SKM-1 treated with dmso at 0.1 percent for 144 hours (cell line): ENCODE data around the gene ASGR2.
"Not testable (repeated sequence)": the region's sequence is repeated elsewhere in the genome, so short reads cannot be mapped to it uniquely, and the experiment has no call there.

ENCODE experiments used
- DNase-seq: peaks from one replicate; lab custom pipeline; 2025; ENCODE audit not compliant: unreplicated experiment; lab: John Stamatoyannopoulos, UW

Gene ASGR2

DNA sequence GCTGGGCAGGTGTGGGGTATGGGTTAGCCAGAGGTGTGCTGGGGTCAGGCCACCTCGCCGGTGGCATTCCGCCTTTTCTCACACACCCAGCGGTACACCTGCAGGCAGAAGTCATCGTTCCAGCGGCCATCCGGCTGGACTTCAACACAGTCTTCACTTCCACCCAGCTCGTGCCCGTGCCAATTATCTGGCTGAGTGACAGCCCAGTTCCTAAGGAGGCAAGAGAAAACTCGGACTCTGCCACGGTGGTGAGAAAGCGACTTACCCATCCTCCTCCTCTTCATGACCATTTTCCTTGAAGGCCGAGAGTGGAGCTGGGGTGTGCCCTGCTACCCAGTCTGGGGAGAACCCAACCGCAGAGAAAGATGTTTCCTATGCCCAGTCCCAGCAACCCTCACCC, 13.1 kb downstream of the ASGR2 start:
- no peak for DNase-seq

DNA sequence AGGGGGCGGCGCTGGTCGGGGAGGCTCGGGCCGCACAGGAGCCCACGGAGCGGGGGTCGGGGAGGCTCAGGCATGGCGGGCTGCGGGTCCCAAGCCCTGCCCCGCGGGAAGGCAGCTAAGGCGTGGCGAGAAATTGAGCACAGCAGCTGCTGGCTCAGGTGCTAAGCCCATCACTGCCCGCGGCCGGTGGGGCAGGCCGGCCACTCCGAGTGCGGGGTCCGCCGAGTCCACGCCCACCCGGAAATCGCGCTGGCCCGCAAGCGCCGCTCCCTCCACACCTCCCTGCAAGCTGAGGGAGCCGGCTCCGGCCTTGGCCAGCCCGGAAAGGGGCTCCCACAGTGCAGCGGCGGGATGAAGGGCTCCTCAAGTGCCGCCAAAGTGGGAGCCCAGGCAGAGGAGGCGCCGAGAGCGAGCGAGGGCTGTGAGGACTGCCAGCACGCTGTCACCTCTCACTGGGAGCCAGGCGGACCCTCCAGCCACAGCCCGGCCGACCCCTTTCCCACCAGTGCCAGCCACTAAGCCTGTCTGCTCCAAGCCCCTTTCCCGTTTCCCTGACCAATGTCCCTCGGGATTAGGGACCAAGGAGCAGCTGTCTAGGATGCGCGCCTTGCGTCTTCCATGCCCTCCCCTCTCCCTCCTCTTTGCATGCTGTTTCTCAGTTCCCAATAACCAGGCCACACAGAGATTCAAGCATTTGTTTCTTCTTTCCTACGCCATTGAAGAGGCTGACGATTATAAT, 13.8 kb downstream of the ASGR2 start:
- DNase-seq = not testable (repeated sequence)

DNA sequence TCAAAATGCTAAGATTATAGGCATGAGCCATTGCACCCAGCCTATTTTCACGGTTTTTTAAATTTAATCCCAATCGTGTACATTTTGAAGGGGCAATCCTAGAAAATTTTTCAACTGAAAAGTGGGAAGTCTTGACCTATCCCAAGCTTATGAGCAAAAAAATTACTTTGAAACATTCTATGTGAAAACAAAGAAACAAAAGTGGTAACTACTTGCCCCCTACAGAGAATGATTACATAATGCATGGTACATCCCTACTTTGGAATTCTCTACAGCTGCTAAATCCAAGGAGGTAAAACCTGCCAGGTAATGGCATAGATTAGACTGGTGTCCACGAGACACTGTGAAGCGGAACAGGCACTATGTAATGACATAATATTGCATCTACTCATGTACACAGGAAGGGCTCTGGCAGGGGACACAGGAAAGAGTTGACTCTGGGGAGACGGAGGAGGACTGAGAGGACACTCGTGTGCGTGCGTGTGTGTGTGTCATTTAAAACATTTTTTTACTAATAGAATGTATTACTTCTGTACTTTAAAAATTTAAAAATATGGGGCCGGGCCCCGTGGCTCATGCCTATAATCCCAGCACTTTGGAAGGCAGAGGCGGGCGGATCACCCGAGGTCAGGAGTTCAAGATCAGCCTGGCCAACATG, 15.7 kb downstream of the ASGR2 start:
- DNase-seq = no peak

DNA sequence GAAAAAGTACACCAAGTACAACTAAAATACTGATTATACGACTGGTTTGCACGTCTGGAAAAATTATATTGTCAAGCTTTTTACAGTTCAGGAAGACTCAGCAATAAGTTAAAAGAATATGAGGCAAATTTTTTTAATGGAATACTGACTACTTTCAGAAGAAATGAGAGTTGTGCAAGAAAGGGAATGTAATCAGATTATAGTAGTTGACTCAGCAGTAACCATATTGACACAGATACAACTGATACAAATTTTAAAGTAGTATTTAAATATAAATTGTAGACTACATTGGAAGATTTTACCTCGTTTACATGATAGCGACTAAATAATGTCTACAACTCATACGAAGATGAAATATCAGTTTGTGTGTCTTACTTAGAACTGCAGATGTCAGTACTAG, 16.7 kb downstream of the ASGR2 start:
- no peak for DNase-seq

DNA sequence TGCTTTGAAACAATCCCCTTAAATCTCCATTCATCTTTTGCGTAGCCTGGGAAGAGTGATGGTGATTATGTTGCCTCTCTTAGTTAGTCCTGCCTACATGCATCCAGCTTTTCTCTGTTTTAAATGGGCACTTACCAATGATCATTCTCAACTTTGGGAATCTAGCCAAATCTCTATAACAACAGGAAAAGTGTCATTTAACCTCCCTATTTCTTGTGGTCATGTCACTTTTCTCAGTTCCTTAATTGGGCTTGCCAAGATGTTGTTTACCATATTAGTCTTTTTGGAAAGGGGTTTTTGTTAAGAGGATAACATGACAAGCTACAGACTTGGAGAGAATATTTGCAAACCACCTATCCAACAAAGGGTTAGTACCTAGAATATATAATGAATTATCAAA, 19.0 kb downstream of the ASGR2 start:
- no peak for DNase-seq

DNA sequence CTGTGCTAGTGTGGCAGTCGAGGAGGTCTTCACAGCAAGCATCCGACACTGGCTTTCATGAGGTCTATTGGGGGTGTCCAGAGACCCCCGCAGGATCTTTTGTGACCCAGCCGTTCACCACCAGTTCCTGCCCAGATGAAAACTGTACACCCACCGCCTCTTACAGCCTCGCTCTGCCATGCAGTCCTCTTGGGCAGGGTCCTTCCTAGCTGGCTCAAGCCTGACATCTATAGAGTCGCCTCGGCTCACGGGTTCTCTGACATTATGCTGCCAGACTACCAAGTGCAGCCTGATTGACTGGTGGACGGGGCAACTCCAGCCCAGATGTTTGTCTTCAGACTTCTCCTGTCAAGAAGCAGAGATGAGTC, 20.0 kb downstream of the ASGR2 start:
- no peak for DNase-seq

DNA sequence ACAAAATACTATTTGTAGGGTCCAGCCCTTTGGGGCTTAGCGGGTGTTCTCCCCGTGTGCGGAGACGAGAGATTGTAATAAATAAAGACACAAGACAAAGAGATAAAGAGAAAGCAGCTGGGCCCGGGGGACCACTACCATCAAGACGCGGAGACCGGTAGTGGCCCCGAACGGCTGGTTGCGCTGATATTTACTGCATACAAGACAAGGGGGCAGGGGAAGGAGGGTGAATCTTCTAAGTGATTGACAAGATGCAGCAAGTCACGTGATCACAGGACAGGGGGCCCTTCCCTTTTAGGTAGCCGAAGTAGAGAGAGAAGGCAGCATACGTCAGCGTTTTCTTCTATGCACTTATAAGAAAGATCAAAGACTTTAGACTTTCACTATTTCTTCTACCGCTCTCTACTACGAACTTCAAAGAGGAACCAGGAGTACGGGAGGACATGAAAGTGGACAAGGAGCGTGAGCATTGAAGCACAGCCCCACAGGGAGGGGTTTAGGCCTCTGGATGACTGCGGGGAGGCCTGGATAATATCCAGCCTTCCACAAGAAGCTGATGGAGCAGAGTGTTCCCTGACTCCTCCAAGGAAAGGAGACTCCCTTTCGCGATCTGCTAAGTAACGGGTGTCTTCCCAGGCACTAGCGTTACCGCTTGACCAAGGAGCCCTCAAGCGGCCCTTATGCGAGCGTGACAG, 23.2 kb downstream of the ASGR2 start:
- DNase-seq = not testable (repeated sequence)

DNA sequence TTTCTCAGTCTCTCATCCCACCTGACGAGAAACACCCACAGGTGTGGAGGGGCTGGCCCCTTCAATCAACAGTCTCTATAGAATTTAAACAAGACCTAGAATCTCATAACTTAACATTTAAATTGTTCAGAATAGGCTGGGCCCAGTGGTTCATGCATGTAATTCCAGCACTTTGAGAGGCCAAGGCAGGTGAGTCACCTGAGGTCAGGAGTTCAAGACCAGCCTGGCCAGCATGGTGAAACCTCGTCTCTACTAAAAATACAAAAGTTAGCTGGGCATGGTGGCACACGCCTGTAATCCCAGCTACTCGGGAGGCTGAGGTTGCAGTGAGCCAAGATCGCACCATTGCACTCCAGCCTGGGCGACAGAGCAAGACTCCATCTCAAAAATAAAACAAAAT, 25.1 kb downstream of the ASGR2 start:
- DNase-seq = not testable (repeated sequence)

DNA sequence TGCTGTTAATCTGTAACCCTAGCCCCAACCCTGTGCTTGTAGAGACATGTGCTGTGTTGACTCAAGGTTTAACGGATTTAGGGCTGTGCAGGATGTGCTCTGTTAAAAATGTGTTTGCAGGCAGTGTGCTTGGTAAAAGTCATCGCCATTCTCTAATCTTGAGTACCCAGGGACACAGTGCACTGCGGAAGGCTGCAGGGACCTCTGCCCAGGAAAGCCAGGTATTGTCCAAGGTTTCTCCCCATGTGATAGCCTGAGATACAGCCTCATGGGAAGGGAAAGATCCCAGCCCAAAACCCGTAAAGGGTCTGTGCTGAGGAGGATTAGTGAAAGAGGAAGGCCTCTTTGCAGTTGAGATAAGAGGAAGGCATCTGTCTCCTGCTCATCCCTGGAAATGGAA, 26.2 kb downstream of the ASGR2 start:
- DNase-seq = not testable (repeated sequence)

DNA sequence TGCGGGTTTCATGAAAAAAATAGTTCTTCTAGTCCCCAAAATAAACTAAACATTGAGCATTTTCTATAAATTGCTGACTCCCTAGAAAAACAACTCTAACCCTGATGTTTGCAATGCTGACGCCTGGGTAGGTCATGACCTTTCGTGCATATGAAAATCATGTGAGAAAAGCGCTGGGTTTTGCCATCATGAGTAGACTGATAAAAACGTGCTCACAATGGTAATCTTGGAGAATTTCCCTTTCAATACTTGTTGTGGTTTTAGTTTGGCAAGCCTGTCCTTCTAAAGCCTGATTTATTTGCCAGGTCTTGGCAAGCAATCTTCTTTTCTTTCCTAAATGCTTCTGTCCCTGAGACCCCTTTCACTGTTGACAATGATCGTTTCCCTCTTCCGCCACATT, 30.5 kb downstream of the ASGR2 start:
- DNase-seq = no peak

DNA sequence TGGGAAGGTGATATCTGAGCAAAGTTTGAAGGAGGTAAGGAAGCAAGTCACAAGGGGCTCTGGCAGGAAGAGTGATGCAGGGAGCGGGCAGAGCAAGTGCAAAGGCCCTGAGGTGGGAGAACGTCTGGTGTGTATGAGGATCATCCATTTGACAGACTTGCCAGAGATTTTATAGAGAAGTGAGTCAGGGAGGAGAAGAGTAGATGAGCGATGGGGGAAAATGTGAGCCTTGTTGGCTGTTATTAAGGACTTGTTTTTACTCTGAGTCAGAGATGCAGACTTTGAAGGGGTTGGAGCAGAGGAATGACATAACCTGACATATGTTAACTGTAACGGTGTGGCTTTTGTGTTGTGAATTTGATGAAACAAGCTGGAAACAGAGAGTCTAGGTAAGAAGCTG, 31.0 kb downstream of the ASGR2 start:
- DNase-seq = no peak

DNA sequence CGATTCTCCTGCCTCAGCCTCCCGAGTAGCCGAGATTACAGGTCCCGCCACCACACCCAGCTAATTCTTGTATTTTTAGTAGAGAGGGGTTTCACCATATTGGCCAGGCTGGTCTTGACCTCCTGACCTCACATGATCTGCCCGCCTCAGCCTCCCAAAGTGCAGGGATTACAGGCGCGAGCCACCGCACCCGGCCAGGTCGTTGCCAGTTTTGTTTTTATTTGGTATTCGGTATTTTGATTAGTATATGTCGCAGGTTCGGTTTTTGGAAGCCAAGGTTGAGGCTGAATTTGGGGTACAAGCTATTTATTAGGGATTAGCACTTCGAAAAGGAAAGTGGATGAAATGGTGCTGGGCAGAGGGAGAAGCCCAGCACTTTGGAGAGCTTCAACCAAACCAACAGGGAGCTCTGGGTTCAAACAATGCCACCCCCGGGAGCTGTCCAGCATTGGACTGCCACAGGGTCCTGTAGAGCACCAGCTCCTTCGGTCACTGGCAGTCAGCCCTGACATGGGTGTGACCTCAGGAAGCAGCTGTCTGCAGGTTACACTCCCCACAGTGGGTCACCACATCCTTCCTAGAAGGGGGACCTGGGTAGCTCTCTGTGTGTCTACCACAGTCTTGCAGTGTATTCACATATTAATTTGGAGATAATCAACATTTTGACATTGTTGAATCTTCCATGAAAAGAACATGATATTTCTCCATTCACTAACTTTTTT, 33.1 kb downstream of the ASGR2 start:
- DNase-seq = no peak

DNA sequence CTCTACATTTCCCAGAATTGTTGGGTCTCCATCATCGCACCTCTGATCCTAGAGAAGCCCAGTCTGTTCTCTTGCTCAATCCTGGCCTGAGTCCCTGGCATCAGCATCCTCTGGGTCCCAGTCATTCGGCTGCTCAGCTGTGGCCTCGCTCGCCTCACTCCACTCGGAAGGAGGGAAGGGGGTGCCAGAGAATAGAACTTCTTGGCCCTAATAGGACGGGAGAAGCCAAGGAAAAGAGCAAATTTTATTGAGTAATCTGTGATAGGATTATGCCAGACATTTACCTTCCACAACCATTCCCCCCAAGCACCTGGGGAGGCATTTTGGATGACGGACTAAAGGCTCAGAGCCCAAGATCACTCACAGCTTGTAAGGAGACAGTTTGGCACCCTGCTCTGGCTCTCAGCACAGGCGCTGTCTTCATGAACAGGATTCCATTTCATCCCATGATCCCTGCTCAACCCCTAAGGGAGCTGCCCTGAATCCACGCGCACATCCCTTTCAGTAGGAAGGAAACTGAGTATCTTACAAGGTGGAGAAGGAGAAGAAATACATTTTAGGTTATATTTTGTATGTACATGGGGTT, 34.1 kb downstream of the ASGR2 start:
- DNase-seq = no peak

DNA sequence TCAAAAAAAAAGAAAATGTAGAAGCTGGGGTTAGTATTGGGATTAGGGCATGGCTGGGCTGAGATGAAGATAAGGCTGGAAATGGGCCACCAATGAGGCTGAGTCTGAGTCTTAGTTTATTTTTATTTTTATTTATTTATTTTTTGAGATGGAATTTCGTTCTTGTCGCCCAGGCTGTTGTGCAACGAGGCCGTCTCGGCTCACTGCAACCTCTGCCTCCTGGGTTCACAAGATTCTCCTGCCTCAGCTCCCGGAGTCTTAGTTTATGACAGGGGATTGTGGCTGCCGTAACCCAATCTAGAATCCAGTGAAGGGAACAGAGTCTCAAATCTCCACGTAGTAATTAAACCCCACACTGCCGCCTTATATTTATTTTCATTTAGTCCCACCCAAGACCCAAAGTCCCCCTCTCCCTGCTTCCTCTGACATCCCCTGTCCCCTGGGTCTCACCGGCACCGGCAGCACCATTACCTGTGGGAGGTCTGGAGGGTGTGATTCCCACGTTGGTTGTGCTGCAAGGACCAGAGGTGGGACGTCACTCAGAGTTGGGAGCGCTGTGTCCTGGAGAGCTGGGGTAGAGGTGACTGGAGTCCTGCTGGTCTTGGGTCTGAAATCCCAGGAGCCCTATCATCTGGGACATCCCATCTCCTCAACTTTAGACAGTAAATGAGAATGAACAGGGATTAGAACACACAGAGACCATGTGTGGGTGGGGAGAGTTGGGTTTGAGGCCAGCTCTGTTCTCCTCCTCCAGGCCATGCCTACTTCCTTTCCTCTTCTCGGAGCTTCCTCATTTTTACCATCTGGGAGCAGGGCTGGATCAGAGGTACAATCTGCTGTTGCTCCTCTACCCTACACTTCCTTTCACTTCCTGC, 34.8 kb downstream of the ASGR2 start, which contains the start of gene CLEC10A:
Gene CLEC10A (minus strand): TSS at position 671 of the 875 bp plus-strand sequence. CDS start 1,439 bp downstream, outside the sequence.
- no peak for DNase-seq

DNA sequence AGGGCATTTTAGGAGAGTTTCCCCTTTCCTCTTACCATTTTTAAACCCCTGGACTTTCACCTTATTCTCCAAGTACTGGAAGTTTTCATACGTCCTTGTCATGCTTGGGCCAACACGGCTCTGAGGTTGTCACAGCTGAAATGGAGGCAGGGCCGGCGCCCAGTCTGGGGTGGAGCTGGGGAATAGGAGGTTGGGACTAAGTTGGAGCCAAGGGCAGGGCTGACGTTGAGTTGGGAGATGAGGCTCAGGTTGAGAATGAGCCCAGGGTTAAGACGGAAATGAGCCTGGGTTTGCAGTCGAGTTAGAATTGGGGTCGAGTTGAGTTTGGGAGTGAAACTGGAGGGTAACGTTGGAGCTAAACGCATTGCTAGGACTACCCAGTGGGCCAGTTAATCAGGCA, 35.9 kb downstream of the ASGR2 start:
- DNase-seq = no peak

DNA sequence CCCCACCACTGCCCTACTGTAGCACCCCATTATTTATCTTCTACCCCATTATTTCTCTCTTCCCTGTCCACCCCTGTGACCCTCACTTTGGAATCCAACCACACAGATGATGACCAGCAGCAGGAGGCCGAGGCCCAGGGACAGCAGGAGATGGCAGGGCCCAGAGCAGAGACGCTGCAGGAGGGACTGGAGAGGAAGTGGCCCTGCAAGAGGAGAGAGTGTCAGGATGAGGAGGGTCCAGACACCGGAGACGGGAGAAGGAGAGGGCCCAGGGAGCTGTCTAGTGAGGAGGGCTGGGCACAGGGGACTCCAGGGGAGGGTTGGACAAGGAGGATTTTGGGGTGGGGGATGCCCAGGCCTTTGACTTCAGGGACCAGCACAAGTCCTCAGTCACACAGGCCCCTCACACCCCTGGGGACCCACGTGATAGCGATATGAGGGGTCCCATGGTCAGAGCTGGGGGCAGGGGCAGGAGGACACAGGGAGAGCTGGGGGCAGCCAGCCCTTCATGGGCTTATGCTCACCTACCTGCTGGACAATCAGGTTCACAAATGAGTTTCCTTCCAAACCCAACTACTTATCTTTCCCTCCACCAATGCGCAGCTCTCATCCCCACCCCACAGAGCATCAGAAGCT, 36.6 kb downstream of the ASGR2 start:
- no peak for DNase-seq

DNA sequence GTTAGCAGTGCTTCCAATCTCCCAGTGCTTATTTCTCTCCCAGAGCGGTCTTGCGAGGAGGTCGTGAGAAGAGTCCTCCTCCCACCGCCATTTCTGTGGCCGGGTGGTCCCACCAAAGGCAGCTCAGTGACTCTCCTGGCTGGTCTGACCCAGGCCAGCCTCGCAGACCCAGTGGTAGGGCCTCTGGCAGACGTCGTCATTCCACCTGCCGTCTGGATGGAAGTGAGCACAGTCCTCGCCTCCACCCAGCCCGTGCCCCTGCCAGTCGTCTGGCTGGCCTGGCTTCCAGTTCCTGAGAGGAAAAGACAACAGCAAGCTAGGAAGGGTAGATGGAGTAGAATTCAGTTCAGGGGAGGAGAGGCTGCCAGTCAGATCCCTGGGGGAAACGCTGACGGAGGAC, 39.7 kb downstream of the ASGR2 start:
- DNase-seq = no peak

DNA sequence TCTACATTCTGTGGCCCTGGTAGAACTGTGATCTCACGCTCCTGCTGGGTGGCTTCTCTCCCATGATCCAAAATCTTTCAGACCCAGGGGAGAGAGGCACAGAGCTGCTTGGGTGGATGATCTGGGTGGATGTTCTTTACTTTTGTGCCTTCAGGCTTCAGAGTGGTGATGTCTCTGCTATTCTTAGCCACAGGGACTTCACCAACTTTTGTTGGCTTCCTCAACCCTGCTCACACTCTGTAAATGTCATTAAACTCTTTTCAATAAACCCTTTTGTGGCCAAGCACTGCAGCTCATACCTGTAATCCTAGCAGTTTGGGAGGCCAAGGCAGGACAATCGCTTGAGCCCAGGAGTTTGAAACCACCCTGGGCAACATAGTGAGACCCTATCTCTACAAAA, 42.2 kb downstream of the ASGR2 start:
- DNase-seq = no peak

DNA sequence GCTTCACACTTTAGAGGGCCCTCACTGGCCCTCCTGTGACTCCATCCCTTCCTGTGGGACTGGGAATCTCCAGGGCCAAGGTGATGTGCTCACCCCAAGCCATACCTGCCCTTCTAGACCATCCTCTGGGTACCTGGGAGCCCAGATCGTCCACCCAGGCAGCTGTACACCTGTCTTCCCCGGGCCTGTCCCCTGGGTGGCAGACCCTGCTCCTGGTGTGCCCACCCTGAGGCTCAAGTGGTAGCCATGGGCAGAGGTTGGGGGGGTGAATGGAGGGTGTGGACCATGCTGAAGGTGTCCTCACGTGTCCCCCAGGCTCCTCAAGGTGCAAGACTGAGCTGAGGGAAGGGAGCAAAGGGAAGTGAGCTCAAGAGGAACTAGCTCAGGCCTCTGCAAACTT, 43.9 kb downstream of the ASGR2 start:
- no peak for DNase-seq

DNA sequence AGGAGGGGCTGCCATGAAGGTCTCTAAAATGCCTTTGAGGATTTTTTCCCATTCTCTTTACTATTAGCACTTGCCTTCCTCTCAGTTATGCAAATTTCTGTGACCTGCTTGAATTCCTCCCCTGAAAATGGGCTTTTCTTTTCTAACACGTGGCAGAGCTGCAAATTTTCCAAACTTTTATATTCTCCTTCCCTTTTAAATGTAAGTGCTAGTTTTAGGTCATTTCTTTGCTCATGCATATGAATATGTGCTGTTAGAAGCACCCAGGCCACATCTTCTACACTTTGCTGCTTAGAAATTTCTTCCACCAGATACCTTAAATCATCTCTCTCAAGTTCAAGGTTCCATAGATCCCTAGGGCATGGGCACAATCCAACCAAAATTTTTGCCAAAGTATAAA, 46.4 kb downstream of the ASGR2 start:
- no peak for DNase-seq
